IPS DF 19.7 (cell line): ENCODE results near the gene RPS6KA1.

Experiments used
- DNase-seq: peaks from one replicate; pipeline ENCODE4 v3.0.0-alpha.2; 2013; ENCODE audit warnings: low read depth, low spot score

RPS6KA1 gene

GRCh38 chr1:26531651-26532131 lies 2.1 kb downstream of the RPS6KA1 start:
- DNase-seq, result no peak

- DNase-seq, result no peak
Measured at GRCh38 chr1:26533951-26534509, 4.5 kb downstream of the RPS6KA1 start.

GRCh38 chr1:26535201-26535600 lies 5.6 kb downstream of the RPS6KA1 start:
- DNase-seq, result no peak

- DNase-seq, result no peak
Measured at GRCh38 chr1:26536081-26536480, 6.5 kb downstream of the RPS6KA1 start.

GRCh38 chr1:26536521-26536920 lies 7.0 kb downstream of the RPS6KA1 start:
- DNase-seq, result no peak

- DNase-seq, result no peak
Measured at GRCh38 chr1:26537951-26538352, 8.4 kb downstream of the RPS6KA1 start.

- DNase-seq, result no peak
Measured at GRCh38 chr1:26538480-26539412, 9.2 kb downstream of the RPS6KA1 start.

- DNase-seq, result no peak
Measured at GRCh38 chr1:26539722-26540121, 10.2 kb downstream of the RPS6KA1 start.

GRCh38 chr1:26540351-26540750 lies 10.8 kb downstream of the RPS6KA1 start:
- DNase-seq, result no peak

- no peak for DNase-seq
Measured at GRCh38 chr1:26541431-26541815, 11.9 kb downstream of the RPS6KA1 start.

- peak; percentile 33 for DNase-seq
Measured at GRCh38 chr1:26541816-26542711, 12.5 kb downstream of the RPS6KA1 start.

- DNase-seq, result no peak
Measured at GRCh38 chr1:26542771-26543451, 13.3 kb downstream of the RPS6KA1 start.

- no peak for DNase-seq
Measured at GRCh38 chr1:26543462-26543861, 13.9 kb downstream of the RPS6KA1 start.

GRCh38 chr1:26544126-26544525 lies 14.6 kb downstream of the RPS6KA1 start:
- no peak for DNase-seq

- DNase-seq, result no peak
Measured at GRCh38 chr1:26545969-26546323, 16.4 kb downstream of the RPS6KA1 start.

GRCh38 chr1:26546375-26546774 lies 16.8 kb downstream of the RPS6KA1 start:
- no peak for DNase-seq

GRCh38 chr1:26546819-26547218 lies 17.3 kb downstream of the RPS6KA1 start:
- no peak for DNase-seq

- no peak for DNase-seq
Measured at GRCh38 chr1:26548841-26549240, 19.3 kb downstream of the RPS6KA1 start.

- DNase-seq, result no peak
Measured at GRCh38 chr1:26550946-26551345, 21.4 kb downstream of the RPS6KA1 start.

- DNase-seq, result no peak
Measured at GRCh38 chr1:26552720-26553119, 23.2 kb downstream of the RPS6KA1 start.

GRCh38 chr1:26553942-26554682 lies 24.6 kb downstream of the RPS6KA1 start:
- no peak for DNase-seq
